Fibroblast of lung (primary cell): ENCODE data around the gene LYZL6. TPM values are rescaled to one million over a fixed set of nuclear protein-coding genes. Genes with fewer than 3 reads are reported as not detected.

Experiments used
- DNase-seq, 2 donors: peaks; one replicate each; pipeline versions ENCODE4 v3.0.0 to v3.0.0-alpha.2; 2010; ENCODE audit warnings: low read depth in 2 of 2
- H2AFZ ChIP-seq: 2 replicates; pipeline ENCODE4 v1.5.1; 2012; ENCODE audit warnings: low read length, control low read depth, inconsistent platforms
- H3K27ac ChIP-seq: 2 replicates; pipeline ENCODE4 v1.5.1; 2011; ENCODE audit warnings: low read length, control low read depth; ENCODE audit not compliant: insufficient read depth
- H3K27me3 ChIP-seq: 2 replicates; pipeline ENCODE4 v1.5.1; 2011; ENCODE audit warnings: mild to moderate bottlenecking, low read length; ENCODE audit not compliant: control insufficient read depth, insufficient read depth
- H3K36me3 ChIP-seq: 2 replicates; pipeline ENCODE4 v1.5.1; 2011; ENCODE audit warnings: low read length; ENCODE audit not compliant: control insufficient read depth, insufficient read depth
- H3K4me1 ChIP-seq: 2 replicates; pipeline ENCODE4 v1.5.1; 2011; ENCODE audit warnings: low read length; ENCODE audit not compliant: control insufficient read depth, insufficient read depth; ENCODE audit errors: extremely low read depth
- H3K4me2 ChIP-seq: 2 replicates; pipeline ENCODE4 v1.5.1; 2011; ENCODE audit warnings: low read length, control low read depth; ENCODE audit not compliant: insufficient read depth; ENCODE audit errors: extremely low read depth
- H3K4me3 ChIP-seq, 4 experiments: fragments of 200-600 bp in 1 of 4; sonication (generic) in 1 of 4; replicated peaks in 1 of 4; 2 replicates each; pipeline ENCODE4 v1.5.1; 2011 to 2016; ENCODE audit warnings: low read length in 4 of 4, low read depth in 3 of 4, mild to moderate bottlenecking in 3 of 4, control low read depth in 2 of 4, inconsistent platforms in 1 of 4, mixed read lengths in 1 of 4; ENCODE audit not compliant: insufficient read depth in 1 of 4; ENCODE audit errors: control extremely low read depth in 1 of 4
- H3K79me2 ChIP-seq: 2 replicates; pipeline ENCODE4 v1.5.1; 2012; ENCODE audit warnings: mild to moderate bottlenecking, low read length, inconsistent platforms; ENCODE audit not compliant: control insufficient read depth, insufficient read depth
- H3K9ac ChIP-seq: 2 replicates; pipeline ENCODE4 v1.5.1; 2011; ENCODE audit warnings: mild to moderate bottlenecking, low read length, control low read depth; ENCODE audit not compliant: insufficient read depth
- H3K9me3 ChIP-seq: 2 replicates; pipeline ENCODE4 v1.5.1; 2012; ENCODE audit warnings: low read depth, low read length; ENCODE audit not compliant: control insufficient read depth, insufficient read depth
- H4K20me1 ChIP-seq: 2 replicates; pipeline ENCODE4 v1.5.1; 2011; ENCODE audit warnings: low read length; ENCODE audit not compliant: control insufficient read depth, insufficient read depth; ENCODE audit errors: extremely low read depth
- CTCF ChIP-seq, 2 donors: IDR thresholded peaks in 1 of 2; conservative IDR thresholded peaks in 1 of 2; 1 replicate in 1 of 2; 2 replicates in 1 of 2; pipeline ENCODE4 v1.5.1; 2011 to 2012; ENCODE audit warnings: low read length in 2 of 2, control low read depth in 1 of 2, inconsistent platforms in 1 of 2, low read depth in 1 of 2, mild to moderate bottlenecking in 1 of 2
- EZH2 ChIP-seq: IDR thresholded peaks from 2 replicates; pipeline ENCODE4 v1.5.1; 2012; ENCODE audit warnings: low read length, control low read depth, mild to moderate bottlenecking; ENCODE audit errors: missing control alignments
- polyA plus RNA-seq, 2 donors: library from polyadenylated mRNA; depleted of rRNA in 1 of 2; stranded (reverse) in 1 of 2; unstranded in 1 of 2; fragments of >200 nt; gene quantifications; 2 replicates each; pipeline ENCODE4 v1.2.1, GENCODE V29; 2011 to 2012; ENCODE audit warnings: missing spikeins in 1 of 2
- total RNA-seq: library from RNA; depleted of rRNA; stranded (reverse); fragments of >200 nt; gene quantifications from 2 replicates; pipeline ENCODE4 v1.2.1, GENCODE V29; 2014

Gene LYZL6
- total and polyA plus RNA-seq, 2 donors (not counting 1 experiment from before 2014, with no cell fraction given), result not detected

DNA sequence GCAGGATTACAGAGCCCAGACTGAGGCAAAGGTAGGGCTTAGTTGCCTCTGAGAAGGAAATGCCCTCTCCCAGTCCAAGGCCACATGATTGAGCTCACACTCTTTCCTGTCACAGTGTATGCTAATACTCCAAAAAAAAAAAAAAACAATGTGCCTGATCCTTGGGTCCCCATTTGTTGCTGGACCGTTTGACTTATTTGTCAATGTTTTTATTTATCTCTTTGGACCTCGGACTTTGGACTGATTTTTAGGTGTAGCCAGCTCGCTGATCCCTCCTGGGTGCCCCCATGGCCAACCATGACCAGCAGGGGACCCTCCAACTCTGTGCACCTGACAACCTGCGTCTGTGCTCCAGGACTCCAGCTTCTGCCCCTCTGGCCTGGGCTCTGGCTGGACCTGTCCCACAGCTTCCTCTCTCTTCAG is 38.4 kb upstream of the LYZL6 start:
- no peak for TF ChIP-seq CTCF (conservative IDR thresholded peaks at IDR 0.05 in 1 of 2, IDR thresholded peaks at IDR 0.05 in 1 of 2; ENCODE audit: low read depth in 1 of 2, low read length in 2 of 2)
- no peak for TF ChIP-seq EZH2
- H3K9me3 ChIP-seq, result no peaks in the 10 kb centered on the region

DNA sequence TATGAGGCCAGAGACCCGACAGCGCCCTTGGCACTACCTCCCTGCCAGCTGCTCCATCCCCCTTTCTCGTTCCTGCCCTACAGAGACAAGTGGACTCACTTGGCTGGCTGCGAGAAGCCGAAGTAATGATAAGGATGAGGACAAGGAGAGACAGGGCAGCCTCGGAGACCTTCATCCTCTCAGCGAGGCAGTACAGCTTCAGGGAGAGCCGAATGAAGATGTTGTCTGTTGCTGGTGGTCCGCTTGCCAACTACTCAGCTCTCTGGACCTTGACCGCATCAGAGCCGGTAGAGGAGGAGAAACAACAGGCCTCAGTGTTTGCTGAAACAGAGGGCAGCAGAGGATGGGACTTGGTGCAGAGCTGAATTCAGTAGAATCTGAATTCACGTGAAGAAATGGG is 37.7 kb upstream of the LYZL6 start, which contains the start of gene CCL16:
CCL16 (minus strand) TSS at position 252 of the 400 bp plus-strand sequence; CDS start at position 175, 77 bp downstream.
- no peaks in the 10 kb centered on the region for H3K36me3 ChIP-seq
- no peak within 1 kb of the TSS for H3K27ac ChIP-seq
- H3K4me2 ChIP-seq, result no peak within 1 kb of the TSS
- no peaks in the 10 kb centered on the region for H3K4me1 ChIP-seq
- TF ChIP-seq EZH2 (no peak), CTCF (conservative IDR thresholded peaks at IDR 0.05 in 1 of 2, IDR thresholded peaks at IDR 0.05 in 1 of 2; ENCODE audit: low read depth in 1 of 2, low read length in 2 of 2) (no peak)
- H3K79me2 ChIP-seq, result no peaks in the 10 kb centered on the region
- no peak for DNase-seq
- H2AFZ ChIP-seq, result no peak within 1 kb of the TSS
- H3K4me3 ChIP-seq, result no peak within 1 kb of the TSS
- H4K20me1 ChIP-seq, result no peaks in the 10 kb centered on the region
- no peak within 1 kb of the TSS for H3K9ac ChIP-seq
- H3K9me3 ChIP-seq, result no peaks in the 10 kb centered on the region
- H3K27me3 ChIP-seq, result no peaks in the 10 kb centered on the region

More for the DNA sequence above, 38.4 kb upstream of the LYZL6 start:
- no peaks in the 10 kb centered on the region for H3K4me1 ChIP-seq
- no peaks in the 10 kb centered on the region for H3K79me2 ChIP-seq
- no peak overlapping the region for H3K27ac ChIP-seq
- no peaks in the 10 kb centered on the region for H4K20me1 ChIP-seq
- H2AFZ ChIP-seq, result no peak overlapping the region
- H3K4me3 ChIP-seq, result no peak overlapping the region
- H3K27me3 ChIP-seq, result no peaks in the 10 kb centered on the region
- H3K4me2 ChIP-seq, result no peak overlapping the region
- no peaks in the 10 kb centered on the region for H3K36me3 ChIP-seq
- H3K9ac ChIP-seq, result no peak overlapping the region
- DNase-seq, result no peak

DNA sequence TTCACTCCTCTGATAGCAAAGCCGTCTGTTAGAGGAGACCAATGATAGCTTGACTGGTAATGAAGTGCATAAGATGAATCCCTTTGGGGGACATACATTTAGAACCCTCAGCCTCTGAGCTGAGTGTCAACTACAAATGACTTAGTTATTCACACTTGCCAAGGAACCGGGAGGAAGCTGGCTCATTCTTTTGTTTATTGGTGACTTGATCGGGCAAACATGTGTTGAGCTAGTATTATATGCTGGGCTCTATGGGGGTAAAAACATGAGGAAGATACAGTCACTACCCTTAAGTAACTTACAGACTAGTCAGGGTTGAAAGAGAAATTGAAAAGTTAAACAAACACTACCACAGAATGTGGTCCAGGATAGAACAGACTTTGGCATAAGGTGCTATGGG is 34.8 kb upstream of the LYZL6 start:
- no peak overlapping the region for H3K9ac ChIP-seq
- no peaks in the 10 kb centered on the region for H4K20me1 ChIP-seq
- H3K27me3 ChIP-seq, result no peaks in the 10 kb centered on the region
- H3K36me3 ChIP-seq, result no peaks in the 10 kb centered on the region
- H3K9me3 ChIP-seq, result no peaks in the 10 kb centered on the region
- H3K27ac ChIP-seq, result no peak overlapping the region
- no peaks in the 10 kb centered on the region for H3K79me2 ChIP-seq
- H2AFZ ChIP-seq, result no peak overlapping the region
- no peaks in the 10 kb centered on the region for H3K4me1 ChIP-seq
- H3K4me2 ChIP-seq, result no peak overlapping the region
- H3K4me3 ChIP-seq, result no peak overlapping the region
- TF ChIP-seq EZH2 (no peak), CTCF (conservative IDR thresholded peaks at IDR 0.05 in 1 of 2, IDR thresholded peaks at IDR 0.05 in 1 of 2; ENCODE audit: low read depth in 1 of 2, low read length in 2 of 2) (no peak)
- DNase-seq, result no peak
